Activated naive CD8-positive, alpha-beta T cell (primary cell): ENCODE results near the gene ZNF12.
"Not testable (repeated sequence)": the region's sequence is repeated elsewhere in the genome, so short reads cannot be mapped to it uniquely, and the experiment has no call there.

Experiments
- H3K27ac Mint-ChIP-seq: one replicate; pipeline ENCODE4 v1.8.0; 2021; ENCODE audit warnings: mixed read lengths
- H3K27me3 Mint-ChIP-seq: one replicate; pipeline ENCODE4 v1.8.0; 2021; ENCODE audit warnings: mixed read lengths
- H3K36me3 Mint-ChIP-seq: one replicate; pipeline ENCODE4 v1.8.0; 2021; ENCODE audit warnings: mixed read lengths
- H3K4me1 Mint-ChIP-seq: one replicate; pipeline ENCODE4 v1.8.0; 2021; ENCODE audit warnings: low read depth, mixed read lengths
- H3K4me3 Mint-ChIP-seq: one replicate; pipeline ENCODE4 v1.8.0; 2021; ENCODE audit warnings: mild to moderate bottlenecking, mixed read lengths
- H3K9me3 Mint-ChIP-seq: one replicate; pipeline ENCODE4 v1.8.0; 2021; ENCODE audit warnings: low read depth, mixed read lengths

ZNF12 gene

DNA sequence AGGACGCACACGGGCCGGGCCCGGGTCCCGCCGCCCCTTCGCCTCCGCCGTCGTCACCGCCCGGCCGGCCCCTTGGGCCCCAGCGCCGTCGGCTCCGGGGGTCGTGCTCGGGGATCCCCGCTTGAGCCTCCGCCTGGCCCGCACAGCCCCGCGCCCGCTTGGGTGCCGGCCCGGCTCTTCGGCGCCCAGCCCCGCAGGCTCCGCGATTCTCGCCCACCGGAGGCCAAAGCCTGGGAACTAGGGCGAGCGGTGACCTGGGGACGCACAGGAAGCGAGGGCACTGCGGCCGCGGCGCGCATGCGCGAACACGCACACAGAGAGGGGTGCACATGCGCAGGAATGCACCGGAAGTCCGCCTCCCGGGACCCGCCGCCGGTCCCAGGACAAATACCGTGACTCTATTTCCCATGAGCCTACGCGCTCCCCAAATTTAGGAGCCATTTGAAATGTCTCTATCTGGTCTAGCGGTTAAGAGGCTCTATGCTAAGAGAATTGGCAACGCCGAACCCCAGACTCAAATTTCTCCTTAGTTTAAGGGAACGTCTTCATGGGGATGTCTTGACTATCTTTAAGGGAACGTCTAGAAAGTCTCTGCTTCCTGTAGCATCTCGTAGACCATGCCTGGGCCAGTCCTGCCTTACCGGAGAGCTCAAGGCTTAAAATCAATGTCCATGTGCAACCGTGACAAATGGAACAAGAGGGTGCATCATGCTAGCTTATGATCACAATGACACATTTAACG, at the start of gene ZNF12:
Gene ZNF12, minus strand, starts transcription at position 282 of the 742 bp plus-strand sequence. CDS start 1,774 bp downstream, outside the sequence.
- Mint-ChIP-seq H3K36me3 (peaks cover 22% of the 10 kb centered on the region), H3K4me3 (peak within 1 kb of the TSS; percentile 97), H3K27me3 (peaks cover 2% of the 10 kb centered on the region)

GRCh38 chr7:6753964-6754363, 47.2 kb upstream of the ZNF12 start, which contains the start of gene RSPH10B2:
TSS of gene RSPH10B2 (plus strand) at chr7:6754103. CDS start at chr7:6757678, 3,575 bp downstream.
- H3K4me3 Mint-ChIP-seq, H3K36me3 Mint-ChIP-seq, H3K4me1 Mint-ChIP-seq, H3K27me3 Mint-ChIP-seq, H3K27ac Mint-ChIP-seq, H3K9me3 Mint-ChIP-seq: not testable (repeated sequence)

More for the DNA sequence above, at the start of gene ZNF12:
- Mint-ChIP-seq H3K4me1 (peaks cover 34% of the 10 kb centered on the region), H3K27ac (peak within 1 kb of the TSS; percentile 92), H3K9me3 (peaks cover 8% of the 10 kb centered on the region)

DNA sequence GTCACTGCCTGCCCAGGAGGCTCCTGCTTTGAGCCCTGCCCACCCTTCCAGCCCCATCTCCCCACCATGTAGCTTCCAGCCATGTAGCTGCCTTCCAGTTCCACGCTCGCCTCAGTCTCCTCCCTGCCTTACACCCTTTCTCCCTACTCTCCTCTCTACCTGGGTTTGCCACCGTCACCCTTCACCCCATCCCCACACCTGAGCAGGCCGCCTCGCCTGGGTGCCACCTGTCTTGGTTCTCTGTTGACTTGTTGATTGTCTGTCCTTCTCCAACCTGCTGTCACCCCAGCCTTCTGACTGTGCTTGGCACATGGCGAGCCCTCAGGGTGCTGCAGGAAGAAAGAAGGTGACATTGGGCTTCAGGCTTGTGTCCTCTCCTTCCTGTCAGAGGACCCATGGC, 43.4 kb upstream of the ZNF12 start:
- H3K27me3 Mint-ChIP-seq, H3K9me3 Mint-ChIP-seq, H3K36me3 Mint-ChIP-seq: not testable (repeated sequence)

GRCh38 chr7:6749335-6749734, 42.6 kb upstream of the ZNF12 start:
- not testable (repeated sequence) for H3K27me3 Mint-ChIP-seq, H3K36me3 Mint-ChIP-seq, H3K27ac Mint-ChIP-seq, H3K4me1 Mint-ChIP-seq, H3K4me3 Mint-ChIP-seq, H3K9me3 Mint-ChIP-seq

More for the DNA sequence above, 43.4 kb upstream of the ZNF12 start:
- H3K27ac Mint-ChIP-seq, H3K4me1 Mint-ChIP-seq, H3K4me3 Mint-ChIP-seq: not testable (repeated sequence)

DNA sequence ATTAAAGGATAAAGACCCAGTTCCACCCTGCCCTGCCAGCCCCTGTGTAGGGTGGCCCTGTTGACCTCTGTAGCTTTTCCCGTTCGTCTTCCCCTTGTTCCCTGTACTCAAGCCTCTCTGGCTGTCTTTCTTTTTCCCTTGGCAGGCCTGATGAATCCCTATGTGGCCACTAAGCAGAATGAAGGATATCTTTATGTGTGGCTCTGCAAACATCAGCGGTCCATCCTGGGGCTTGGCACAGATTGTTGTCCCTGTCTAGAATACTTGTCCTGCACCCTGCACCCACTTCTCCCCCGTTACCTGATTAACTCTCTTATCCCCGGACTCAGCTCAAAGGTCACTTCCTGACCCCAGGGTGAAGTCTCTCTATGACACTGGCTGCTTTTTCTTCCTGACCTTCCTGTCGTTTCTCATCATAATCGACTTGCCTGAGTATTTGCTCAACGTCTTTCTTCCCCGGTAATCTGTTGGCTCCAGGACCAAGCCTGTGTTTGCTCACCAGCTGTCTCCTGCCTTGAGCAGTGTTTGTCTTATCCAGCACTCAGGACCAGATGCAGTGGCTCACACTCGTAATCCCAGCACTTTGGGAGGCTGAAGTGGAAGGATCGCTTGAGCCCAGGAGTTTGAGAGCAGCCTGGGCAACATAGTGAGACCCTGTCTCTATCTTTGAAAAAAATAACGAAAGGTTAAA, 37.8 kb upstream of the ZNF12 start:
- H3K27ac Mint-ChIP-seq, H3K4me1 Mint-ChIP-seq, H3K36me3 Mint-ChIP-seq, H3K27me3 Mint-ChIP-seq, H3K9me3 Mint-ChIP-seq: not testable (repeated sequence)
- peak overlapping the region; percentile 23 for H3K4me3 Mint-ChIP-seq

DNA sequence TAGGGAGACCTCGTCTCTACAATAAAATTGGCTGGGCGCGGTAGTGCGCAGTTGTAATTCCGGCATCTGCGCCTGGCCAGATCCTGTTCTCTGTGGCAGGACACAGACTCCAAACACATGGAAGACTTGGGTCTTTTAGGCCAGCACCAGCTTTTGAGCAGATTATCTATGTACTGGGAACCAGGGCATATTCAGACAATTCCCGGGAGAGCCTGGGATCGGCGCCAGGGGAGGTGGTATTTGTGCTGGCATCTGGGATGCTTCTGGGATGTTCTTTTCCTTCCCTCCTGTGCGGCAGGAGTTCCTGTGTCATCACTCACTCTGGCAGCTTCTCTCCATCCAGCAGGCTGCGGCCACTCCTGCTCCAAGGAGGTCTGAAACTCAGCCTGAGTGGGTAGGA, 31.7 kb upstream of the ZNF12 start:
- H3K27ac Mint-ChIP-seq, H3K36me3 Mint-ChIP-seq, H3K27me3 Mint-ChIP-seq, H3K4me1 Mint-ChIP-seq, H3K4me3 Mint-ChIP-seq, H3K9me3 Mint-ChIP-seq: not testable (repeated sequence)

- Mint-ChIP-seq H3K36me3 (peaks cover 7% of the 10 kb centered on the region), H3K27ac (peak overlapping the region; percentile 77), H3K4me3 (peak overlapping the region; percentile 92), H3K27me3 (no peaks in the 10 kb centered on the region), H3K4me1 (peaks cover 28% of the 10 kb centered on the region), H3K9me3 (no peaks in the 10 kb centered on the region)
Observed at GRCh38 chr7:6730343-6730633, 23.5 kb upstream of the ZNF12 start.

DNA sequence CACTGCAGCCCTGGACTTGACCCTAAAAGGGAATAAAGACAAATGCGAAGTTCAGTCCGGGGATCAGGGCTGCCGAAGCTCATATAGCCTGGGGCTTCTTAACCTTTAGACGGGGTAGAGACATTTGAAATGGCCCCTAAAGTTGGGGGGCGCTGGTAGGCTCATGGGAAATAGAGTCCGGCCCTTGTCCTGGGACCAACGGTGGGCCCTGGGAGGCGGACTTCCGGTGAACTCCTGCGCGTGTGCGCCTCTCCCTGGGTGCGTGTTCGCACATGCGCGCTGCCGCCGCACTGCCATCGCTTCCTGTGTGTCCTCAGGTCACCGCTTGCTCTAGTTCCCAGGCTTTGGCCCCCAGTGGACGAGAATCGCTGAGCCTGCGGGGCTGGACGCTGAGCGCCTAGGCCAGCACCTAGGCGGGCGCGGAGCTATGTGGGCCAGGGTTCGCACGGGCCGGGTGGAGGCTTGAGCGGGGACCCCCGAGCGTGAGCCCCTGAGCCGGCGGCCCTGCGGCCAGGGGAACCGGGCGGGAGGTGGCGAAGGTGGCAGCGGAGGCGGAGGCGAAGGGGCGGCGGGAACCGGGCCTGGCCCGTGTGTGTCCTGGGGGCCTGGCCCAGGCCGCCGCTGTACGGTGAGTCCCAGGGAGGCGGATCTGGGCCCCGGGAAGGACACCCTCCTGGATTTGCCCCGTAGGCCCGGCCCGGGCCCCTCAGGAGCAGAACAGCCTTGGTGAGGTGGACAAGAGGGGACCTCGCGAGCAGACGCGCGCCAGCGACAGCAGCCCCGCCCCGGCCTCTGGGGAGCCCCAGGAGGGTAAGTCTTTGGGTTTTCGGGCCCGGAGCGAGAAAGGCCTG, 23.0 kb upstream of the ZNF12 start:
- no peaks in the 10 kb centered on the region for H3K9me3 Mint-ChIP-seq

DNA sequence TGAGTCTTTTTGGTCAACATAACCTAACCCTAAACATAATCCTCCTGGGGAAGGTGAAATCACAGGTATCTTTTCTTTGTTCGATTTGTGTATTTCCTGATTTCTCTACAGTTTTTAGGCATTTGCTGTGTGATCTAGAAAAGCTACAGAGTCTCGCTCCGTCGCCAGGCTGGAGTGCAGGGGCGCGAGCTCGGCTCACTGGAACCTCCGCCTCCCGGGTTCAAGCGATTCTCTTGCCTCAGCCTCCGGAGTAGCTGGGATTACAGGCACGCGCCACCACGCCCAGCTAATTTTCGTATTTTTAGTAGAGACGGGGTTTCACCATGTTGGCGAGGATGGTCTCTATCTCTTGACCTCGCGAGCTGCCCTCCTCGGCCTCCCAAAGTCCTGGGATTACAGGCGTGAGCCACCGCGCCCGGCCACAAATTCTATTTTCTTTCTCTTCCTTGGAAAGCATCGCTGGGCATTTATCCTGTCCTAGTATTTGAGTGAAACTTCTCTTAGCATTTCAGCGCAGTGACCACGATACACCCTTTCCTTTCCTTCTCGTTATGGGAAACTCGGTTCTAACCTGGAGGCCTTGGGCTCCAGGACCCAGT, 22.2 kb upstream of the ZNF12 start:
- not testable (repeated sequence) for H3K27me3 Mint-ChIP-seq, H3K36me3 Mint-ChIP-seq, H3K9me3 Mint-ChIP-seq
- Mint-ChIP-seq H3K4me3 (peak overlapping the region; percentile 92), H3K4me1 (peaks cover 26% of the 10 kb centered on the region), H3K27ac (peak overlapping the region; percentile 91)

More for the DNA sequence above, 23.0 kb upstream of the ZNF12 start:
- Mint-ChIP-seq H3K27ac (peak overlapping the region; percentile 91), H3K36me3 (peaks cover 4% of the 10 kb centered on the region), H3K4me1 (peaks cover 28% of the 10 kb centered on the region), H3K27me3 (no peaks in the 10 kb centered on the region), H3K4me3 (peak overlapping the region; percentile 92)

DNA sequence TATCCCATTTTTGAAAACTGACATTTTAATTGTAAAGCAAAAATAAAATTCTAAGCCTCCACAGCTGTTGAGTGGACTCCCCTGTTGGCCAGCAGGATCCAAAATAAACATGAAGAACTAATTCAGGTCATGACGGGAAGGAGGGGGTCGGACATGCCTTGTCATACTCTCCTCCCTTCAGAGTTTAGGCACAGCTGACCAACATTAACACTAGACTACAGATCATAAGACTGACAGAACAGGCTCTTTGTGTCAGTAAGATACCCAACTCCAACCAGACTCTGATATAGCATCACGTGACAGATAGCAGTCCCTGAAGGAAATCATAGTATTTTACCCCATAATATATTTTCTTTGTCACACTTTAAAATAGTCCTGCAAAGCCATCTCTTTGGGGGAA, 20.9 kb upstream of the ZNF12 start:
- Mint-ChIP-seq H3K27me3 (no peaks in the 10 kb centered on the region), H3K27ac (no peak overlapping the region), H3K9me3 (no peaks in the 10 kb centered on the region), H3K4me3 (no peak overlapping the region), H3K4me1 (peaks cover 20% of the 10 kb centered on the region), H3K36me3 (peaks cover 2% of the 10 kb centered on the region)

GRCh38 chr7:6726341-6726740, 19.6 kb upstream of the ZNF12 start:
- H3K9me3 Mint-ChIP-seq, H3K36me3 Mint-ChIP-seq, H3K27me3 Mint-ChIP-seq, H3K4me3 Mint-ChIP-seq, H3K27ac Mint-ChIP-seq: not testable (repeated sequence)
- H3K4me1 Mint-ChIP-seq: peaks cover 15% of the 10 kb centered on the region

GRCh38 chr7:6725003-6725402, 18.3 kb upstream of the ZNF12 start:
- H3K4me1 Mint-ChIP-seq: peaks cover 4% of the 10 kb centered on the region
- no peak overlapping the region for H3K27ac Mint-ChIP-seq
- H3K4me3 Mint-ChIP-seq: no peak overlapping the region
- H3K36me3 Mint-ChIP-seq: peaks cover 2% of the 10 kb centered on the region
- no peaks in the 10 kb centered on the region for H3K27me3 Mint-ChIP-seq
- H3K9me3 Mint-ChIP-seq: no peaks in the 10 kb centered on the region

DNA sequence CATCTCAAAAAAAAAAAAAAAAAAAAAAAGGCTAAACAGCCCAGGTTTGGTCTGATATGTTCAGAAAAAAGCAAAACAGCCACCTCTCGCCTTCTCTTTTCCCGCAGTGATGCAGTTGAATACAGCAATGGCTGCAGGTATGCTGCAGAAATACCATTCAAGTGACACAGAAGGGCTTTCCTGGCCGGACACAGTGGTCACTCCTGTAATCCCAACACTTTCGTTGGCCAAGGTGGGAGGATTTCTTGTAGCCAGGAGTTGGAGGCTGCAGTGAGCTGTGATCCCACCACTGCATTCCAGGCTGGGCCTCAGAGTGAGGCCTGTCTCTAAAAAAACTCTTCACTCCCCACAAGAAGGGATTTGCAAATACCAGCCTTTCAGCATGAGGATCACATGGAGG, 17.6 kb upstream of the ZNF12 start:
- H3K36me3 Mint-ChIP-seq, H3K4me3 Mint-ChIP-seq, H3K9me3 Mint-ChIP-seq, H3K27me3 Mint-ChIP-seq, H3K4me1 Mint-ChIP-seq, H3K27ac Mint-ChIP-seq: not testable (repeated sequence)

- Mint-ChIP-seq H3K36me3 (peaks cover 4% of the 10 kb centered on the region), H3K4me1 (peaks cover 5% of the 10 kb centered on the region), H3K4me3 (no peak overlapping the region), H3K9me3 (no peaks in the 10 kb centered on the region), H3K27ac (no peak overlapping the region), H3K27me3 (peaks cover 10% of the 10 kb centered on the region)
Observed at GRCh38 chr7:6718124-6718523, 11.4 kb upstream of the ZNF12 start.

- H3K27me3 Mint-ChIP-seq, H3K9me3 Mint-ChIP-seq, H3K36me3 Mint-ChIP-seq: not testable (repeated sequence)
Observed at GRCh38 chr7:6715898-6716297, 9.2 kb upstream of the ZNF12 start.

More at GRCh38 chr7:6715898-6716297, 9.2 kb upstream of the ZNF12 start:
- not testable (repeated sequence) for H3K4me1 Mint-ChIP-seq, H3K4me3 Mint-ChIP-seq, H3K27ac Mint-ChIP-seq
